Measurements from ENCODE around the gene DAW1.

DAW1 gene

DNA sequence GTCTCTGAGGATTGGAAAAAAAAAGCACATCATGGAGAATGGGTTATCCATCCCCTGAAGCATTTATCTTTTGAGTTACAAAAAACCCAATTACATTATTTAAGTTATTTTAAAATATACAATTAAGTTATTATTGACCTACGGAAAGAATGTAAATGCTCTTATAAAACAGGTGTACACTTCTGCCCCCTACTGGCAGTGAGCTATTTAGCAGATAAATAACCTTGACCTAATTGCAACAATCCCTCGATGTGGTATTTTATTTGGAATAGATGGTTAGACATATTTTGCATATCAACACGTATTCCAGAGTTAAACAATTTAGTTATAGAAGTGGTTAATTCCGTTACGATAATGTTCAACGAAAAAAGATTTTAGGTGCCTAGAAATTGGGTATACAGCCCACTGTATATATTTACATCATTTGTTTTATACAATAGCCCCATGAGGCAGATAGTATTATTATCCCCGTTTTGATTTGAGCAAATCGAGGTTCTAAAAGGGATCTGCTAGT, 9.1 kb upstream of the DAW1 start:
- DNase-seq (ENCODE audit: low read depth in 3 of 3, low spot score in 1 of 3): no peak

DNA sequence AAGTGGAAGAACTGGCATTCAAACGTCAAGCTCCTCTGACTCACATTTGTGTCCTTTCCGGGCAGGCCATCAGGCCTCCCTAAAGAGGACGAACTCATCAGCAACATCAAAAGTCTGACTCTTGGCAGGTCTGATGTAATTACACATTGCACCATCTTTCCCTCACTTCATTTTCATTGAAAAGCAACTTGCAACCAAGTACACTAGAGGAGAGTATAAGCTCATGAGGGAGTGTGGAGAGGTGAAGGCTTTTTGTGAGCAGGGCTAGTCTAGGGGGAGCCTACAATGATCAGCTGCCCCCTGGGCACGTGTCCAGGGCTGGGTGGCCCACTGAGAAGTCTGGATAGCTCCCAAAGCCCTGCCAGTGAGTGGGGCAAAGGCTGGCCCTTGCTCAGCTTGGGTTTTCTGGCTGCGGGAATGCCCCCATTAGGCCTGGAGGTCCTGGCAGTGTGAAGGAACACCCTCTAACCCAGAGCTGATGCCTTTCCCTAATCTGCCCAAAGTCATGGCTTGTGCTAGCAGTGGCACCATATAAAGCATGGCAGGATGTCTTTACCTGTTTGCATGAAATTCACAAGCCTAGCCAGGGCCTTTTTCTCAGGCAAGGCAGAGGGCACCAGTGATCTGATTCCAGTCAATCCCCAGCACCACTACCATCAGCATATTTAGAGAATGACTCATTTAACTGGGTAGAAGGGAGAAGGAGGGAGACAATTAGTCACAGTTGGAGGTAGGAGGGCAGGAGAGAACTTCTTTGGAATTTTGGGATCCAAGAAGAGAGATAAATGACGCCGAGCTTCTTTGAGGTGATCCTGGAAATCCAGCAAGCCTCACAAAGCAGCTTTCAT, 8.5 kb upstream of the DAW1 start:
- no peak for DNase-seq (ENCODE audit: low read depth in 3 of 3, low spot score in 1 of 3)

DNA sequence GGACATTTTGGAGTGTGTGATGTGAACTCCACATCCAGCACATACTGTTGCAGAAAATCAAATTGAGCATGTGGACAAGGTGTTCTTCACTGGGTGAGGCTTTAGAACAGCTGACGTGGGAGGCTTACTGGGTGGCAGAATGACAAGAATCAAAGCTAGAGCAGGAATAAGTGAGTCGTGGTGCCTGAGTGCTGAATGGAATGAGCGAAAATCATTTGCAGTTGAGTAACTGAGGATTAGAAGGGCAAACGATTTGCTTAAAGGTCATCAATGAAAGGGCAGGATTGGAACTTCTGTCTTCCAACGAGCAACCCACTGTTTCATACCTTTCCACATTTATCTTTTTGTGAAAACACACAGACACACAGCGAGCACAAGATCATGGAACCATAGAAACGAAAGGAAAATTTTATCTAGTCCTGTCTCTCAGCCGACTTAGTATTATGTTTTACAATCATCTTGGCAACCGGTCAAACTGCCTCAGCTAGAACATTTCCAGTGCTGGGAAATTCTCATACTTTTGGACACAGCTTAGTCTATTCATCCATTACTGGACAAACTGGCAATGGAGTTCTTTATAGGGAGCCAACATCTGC, 7.2 kb upstream of the DAW1 start:
- no peak for DNase-seq (ENCODE audit: low read depth in 3 of 3, low spot score in 1 of 3)

DNA sequence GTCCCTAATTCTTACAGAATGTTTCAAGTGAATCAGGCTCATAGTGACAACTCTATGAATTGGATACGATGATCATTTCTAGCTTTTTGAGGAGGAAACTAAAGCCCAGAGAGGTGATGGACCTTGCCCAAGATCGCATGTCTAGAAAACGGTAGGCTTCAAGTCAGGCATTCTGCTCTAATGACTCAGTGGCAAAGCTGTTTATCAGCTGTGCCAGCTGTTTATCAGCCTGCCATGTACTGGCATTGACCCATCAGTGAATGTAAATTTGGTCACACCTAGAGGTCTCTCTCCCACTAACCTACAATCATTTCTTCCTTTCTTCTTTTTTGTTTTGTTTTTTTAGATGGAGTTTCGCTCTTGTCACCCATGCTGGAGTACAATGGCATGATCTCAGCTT, 6.1 kb upstream of the DAW1 start:
- no peak for DNase-seq (ENCODE audit: low read depth in 3 of 3, low spot score in 1 of 3)

DNA sequence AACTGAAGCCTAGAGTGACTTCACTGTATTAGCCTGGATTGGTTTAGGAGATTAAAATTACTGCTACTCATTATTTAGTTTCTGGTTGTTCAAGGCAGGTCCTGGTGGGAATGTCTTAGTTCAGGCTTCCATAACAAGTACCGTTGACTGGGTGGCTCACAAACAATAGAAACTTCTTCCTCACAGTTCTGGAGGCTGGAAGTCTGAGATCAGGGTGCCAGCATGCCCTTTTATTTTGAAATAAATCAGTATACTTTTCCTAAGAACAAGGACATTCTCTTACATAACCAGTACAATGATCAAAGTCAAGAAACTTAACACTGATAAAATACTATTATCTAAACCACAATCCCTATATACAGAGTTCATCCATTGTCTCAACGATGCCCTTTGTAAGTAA, 4.0 kb upstream of the DAW1 start:
- DNase-seq (ENCODE audit: low read depth in 3 of 3, low spot score in 1 of 3): no peak

DNA sequence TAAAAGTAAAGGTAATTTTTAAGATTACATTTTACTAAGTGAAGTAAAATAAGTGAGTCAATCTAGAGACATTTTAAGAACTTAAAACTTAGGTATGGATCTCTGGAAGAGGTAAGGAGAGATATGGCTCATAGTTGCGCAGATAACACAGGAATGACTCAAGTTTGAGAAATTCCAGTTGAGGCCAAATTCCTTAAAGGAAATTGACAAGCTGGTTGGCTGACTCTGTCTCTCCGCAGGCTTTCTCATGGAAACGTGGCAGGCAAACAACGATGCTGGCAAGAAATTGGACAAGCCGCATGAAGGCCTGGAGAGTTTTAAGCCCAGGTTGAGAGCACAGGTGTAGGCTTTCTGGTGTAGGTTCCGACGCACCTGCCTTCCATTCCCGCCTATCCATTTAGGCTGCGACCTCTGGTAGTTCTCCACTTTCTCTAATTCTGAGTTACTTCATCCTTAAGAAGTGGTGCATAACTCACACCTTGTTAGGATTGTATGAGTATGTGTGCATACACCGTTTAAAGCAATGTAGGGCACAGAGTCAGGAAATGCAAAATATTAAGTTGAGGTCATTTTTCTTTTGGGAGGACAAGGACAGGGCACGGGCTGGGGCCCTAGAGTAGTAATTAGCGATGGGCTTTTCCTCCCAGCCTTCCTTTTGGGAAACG, 589 bp upstream of the DAW1 start:
- DNase-seq (ENCODE audit: low read depth in 3 of 3, low spot score in 1 of 3): no peak

DNA sequence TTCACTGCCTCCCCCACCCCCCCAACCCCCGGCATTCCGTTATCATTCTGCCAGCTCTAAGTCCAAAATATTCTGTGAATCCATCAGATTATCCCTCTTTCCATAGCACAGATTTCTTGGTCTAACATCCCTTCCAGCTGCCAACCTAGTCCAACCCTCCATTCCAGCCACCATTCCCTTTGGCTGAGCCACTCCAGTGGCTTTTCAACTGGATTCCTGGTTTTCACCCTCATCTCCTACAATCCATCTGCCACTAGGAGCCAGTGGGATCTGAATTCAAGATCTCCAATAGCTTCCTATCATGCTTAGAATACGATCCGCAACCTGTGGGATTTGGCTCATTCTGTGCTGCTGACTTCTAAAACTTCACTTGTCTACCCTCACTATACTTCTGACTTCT, 1.2 kb downstream of the DAW1 start:
- DNase-seq (ENCODE audit: low read depth in 3 of 3, low spot score in 1 of 3): no peak

DNA sequence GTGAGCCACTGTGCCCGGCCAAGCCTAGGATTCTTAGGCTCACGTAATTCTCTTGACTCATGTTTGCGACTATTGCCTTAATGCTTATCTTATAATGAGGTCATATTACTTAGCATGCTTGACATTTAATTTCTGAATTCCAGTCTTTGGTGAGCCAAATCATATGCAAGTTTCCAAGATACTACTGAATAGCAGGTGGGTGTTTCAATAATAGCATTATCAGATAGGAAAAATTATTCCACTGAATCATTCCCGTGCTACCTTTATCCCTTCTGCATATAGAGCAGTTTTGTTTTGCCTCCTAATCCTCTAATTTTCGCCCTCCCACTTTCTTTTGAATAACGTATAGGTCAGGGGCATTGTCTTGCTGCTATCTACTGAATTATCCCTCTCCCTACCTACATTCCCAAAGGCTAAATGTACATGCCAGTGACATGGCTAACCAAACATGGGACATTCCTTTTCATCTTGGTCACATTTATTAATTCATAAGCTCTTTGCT, 4.9 kb downstream of the DAW1 start:
- no peak for DNase-seq (ENCODE audit: low read depth in 3 of 3, low spot score in 1 of 3)

DNA sequence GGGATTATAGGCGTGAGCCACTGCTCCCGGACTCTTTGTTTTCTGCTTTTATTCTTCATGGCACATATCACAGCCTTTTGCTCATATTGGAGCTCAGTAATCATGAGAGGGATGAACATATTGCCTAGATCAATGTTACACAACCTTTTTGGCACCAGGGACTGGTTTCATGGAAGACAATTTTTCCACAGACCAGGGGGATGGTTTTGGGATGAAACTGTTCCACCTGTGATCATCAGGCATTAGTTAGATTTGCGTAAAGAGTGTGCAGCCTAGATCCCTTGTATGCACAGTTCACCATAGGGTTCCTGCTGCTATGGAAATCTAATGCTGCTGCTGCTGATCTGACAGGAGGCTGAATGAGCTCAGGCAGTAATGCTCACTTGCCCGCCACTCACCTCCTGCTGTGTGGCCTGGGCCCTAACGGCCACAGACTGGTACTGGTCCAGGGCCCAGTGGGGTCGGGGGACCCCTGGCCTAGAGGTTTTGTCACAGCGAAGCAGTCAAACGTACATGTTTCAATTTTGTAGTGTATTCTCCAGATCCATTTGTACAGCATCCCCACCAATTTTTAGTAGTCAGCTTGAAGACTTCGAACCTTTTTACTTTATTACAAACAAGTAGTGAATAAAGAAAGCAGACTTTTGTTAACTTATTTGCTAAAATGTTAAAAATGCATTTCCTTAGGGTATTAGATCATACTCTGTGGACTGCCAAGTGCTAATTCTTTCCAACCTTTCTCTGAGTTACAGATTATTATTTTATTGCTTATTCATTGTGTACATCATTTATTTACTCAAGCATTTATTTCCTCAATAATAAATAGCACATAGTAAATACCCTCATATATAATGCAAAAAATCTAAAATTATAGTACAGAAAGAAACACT, 6.2 kb downstream of the DAW1 start:
- DNase-seq (ENCODE audit: low read depth in 3 of 3, low spot score in 1 of 3): no peak

DNA sequence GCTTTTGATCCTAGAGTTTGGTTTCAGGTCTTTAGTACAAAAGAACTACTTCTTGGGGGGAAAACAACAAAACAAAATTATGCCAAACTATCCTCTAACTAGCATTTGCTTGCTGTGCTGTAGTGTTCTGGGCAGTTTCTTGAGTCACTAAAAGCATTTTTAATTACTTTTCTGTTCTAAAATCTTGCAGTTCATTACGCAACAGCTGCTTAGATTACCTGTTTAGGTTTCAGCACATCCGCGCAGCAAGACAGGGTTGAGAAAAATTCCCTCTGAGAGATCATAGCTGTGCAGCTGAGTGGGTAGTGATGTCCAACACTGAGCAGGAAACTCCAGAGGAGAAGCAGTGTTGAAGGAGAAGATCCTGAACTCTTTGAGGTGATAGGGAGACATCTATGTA, 9.0 kb downstream of the DAW1 start:
- no peak for DNase-seq (ENCODE audit: low read depth in 3 of 3, low spot score in 1 of 3)

DNA sequence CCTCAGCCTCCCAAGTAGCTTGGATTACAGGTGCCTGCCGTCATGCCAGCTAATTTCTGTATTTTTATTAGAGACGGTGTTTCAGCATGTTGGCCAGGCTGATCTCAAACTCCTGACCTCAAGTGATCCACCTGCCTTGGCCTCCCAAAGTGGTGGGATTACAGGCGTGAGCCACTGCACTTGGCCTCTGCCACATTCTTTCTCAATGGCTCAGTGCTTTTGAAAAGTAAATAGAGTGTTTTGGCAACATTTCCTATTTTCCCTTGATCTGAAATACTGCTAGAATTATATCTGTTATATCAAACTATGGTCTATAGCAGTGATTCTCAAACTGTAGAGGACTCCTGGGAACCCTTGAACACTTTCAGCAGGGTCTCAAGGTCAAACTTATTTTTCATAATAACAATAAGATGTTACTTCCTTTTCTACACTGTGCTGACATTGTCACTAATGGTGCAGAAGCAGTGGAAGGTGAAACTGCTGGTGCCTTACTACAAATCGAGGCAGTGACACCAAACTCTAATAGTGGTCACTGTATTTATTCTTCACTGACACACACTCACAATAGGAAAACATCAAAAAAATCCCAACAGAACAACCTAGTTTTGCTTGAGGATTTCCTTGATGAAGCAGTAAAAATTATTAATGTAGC, 10.6 kb downstream of the DAW1 start:
- DNase-seq (ENCODE audit: low read depth in 3 of 3, low spot score in 1 of 3): no peak

DNA sequence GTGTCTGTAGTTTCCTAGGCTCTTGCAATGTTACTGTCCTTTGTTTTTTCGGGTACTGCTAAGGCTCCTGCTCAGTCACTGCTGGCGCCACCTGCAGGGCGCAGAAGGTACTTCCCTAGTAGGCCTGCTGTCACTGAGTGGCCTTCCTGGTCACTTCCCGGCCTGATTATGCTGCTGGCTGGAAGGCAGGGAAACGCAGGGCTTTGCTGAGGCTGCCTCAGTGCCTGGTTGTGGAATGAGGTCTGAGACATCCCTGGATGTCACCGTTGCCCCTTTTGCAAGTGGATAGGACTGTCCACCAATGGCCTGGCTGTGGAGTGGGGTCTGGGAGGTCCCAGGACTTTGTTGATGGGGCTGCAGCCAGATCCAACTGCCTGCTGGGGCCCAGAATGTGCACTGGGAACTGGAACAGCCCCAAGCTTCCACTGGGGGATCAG, 13.1 kb downstream of the DAW1 start:
- peak in 1 of 3 donors; percentile 42 for DNase-seq (ENCODE audit: low read depth in 3 of 3, low spot score in 1 of 3)

DNA sequence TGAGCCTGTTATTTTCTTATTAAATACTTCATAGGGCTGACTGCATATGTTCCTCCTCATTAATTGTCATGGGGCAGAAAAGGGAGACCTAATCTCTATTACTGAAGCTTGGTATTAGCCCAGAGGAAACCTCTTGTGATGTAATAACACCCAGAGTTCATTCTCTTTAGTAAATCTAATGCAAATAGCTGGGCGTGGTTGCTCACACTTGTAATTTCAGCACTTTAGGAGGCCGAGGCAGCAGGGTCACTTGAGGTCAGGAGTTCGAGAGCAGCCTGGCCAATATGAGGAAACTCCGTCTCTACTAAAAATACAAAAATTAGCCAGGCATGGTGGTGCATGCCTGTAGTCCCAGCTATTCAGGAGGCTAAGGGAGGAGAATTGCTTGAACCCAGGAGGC, 14.7 kb downstream of the DAW1 start:
- DNase-seq (ENCODE audit: low read depth in 3 of 3, low spot score in 1 of 3): no peak

DNA sequence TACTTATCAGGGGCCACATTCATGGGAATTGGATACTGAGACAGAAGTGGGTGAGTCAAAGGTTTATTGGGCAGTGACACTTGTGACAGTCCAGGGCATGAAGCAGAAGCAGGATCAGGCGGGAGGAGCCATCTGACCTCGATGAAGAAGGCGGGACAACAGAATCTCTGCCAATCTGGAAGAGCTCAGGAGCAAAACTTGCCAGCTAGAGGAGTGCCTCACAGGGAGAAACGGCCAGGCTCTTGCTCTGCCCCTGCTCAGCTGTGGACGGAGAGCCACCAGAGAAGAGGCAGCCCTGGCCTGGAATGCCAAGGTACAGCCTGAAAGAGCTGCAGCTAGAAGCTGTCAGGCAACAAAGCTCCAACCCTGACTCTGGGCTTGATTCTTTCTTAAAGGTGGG, 16.9 kb downstream of the DAW1 start:
- DNase-seq (ENCODE audit: low read depth in 3 of 3, low spot score in 1 of 3): no peak

DNA sequence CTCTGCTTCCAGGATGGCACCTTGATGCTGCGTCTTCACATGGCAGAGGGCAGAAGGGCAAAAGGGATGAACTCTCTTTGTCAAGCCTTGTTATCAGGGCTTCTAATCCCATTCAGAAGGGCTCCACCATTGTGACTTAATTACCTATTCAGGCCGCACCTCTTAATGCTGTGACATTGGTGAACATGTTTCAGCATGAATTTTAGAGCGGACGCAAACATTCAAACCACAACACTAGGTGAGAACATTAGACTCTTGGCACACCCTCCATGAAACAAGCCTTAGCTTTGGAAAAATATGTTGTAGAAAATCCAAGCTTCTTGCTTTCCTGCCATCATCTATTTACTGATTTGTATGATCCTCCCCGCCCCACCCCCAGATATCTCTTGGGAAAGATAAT, 17.9 kb downstream of the DAW1 start:
- DNase-seq (ENCODE audit: low read depth in 3 of 3, low spot score in 1 of 3): no peak

DNA sequence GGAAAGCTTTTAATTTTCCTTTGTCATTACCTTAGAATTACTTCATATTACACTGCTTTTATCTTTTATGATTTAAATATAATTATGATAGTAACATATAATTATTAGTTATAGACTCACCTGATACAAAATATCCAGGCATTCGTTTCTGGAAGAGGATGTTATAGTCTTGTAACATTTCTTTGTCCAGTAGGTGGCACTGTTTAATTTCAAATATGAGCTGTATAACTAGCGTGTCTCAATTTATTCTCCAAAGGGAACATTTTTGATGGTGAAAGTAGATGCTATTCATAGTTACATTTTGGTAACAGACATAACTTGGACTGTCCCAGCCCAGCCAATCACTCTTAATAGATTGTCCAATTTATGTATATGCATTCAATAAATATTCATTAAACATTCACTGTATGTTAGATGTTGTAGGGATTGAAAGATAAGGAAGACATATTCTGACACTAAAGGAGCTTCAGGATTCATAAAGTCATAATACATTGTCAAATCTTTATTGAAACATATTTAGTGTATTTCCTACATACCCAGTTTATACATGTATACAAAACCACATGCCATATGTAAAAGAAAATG, 19.2 kb downstream of the DAW1 start:
- no peak for DNase-seq (ENCODE audit: low read depth in 3 of 3, low spot score in 1 of 3)

DNA sequence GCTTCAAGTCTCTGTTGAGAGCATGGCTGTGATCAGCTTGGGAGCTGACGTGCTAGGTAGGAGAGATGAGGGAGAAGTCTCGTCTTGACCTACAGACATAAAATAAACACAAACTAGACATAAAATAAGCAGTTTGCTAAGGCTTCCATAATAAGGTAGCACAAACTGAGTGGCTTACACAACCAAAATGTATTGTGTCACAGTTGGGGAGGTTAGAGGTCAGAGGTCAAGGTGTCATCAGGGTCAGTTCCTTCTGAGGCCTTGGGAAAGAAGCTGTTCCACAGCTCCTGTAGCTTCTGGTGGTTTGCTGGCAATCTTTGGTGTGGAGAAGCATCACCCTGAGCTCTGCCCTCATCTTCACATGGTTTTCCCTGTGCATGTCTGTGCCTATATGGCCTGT, 20.2 kb downstream of the DAW1 start:
- no peak for DNase-seq (ENCODE audit: low read depth in 3 of 3, low spot score in 1 of 3)

DNA sequence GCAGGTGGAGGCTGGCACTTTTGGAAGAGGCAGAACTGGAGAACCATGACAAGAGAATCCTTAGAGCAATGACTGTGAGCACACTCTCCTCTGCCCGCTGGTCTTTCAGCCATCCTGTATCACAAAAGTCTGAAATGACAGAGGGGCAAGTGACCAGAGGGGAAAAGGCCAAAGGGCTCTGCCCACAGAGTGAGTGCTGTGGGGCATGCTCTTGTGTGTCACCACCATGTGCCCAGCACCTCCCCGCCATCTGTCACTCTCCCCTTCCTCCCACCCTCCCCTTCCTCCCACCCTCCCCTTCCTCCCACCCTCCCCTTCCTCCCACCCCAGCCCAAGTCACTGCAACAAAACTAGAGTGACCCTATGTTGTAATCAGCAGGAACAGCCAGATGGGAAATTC, 31.9 kb downstream of the DAW1 start:
- no peak for DNase-seq (ENCODE audit: low read depth in 3 of 3, low spot score in 1 of 3)

DNA sequence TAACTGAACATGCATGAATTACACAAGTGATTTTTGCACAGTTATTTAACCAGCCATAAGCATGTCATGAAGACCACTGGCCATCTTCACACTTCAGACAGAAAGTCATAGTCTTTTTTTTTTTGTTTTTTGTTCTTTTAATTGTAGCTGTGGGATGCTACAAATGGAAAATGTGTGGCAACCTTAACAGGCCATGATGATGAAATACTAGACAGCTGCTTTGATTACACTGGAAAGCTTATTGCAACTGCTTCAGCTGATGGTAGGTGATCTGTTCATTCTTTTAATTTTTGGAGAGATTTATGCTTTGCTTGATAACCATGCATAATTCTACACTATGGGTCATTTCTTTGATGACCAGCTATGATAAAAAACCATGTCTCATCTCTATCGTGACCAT, 35.6 kb downstream of the DAW1 start:
- DNase-seq (ENCODE audit: low read depth in 3 of 3, low spot score in 1 of 3): no peak
